Measurements from ENCODE around the gene DNAH14. TPM values are rescaled to one million over a fixed set of nuclear protein-coding genes. Genes with fewer than 3 reads are reported as not detected.
"Not testable (repeated sequence)": the region's sequence is repeated elsewhere in the genome, so short reads cannot be mapped to it uniquely, and the experiment has no call there.

The DNAH14 gene
- polyA plus RNA-seq, 4 donors = 15.2 to 21.3 (median 17.4) TPM

DNA sequence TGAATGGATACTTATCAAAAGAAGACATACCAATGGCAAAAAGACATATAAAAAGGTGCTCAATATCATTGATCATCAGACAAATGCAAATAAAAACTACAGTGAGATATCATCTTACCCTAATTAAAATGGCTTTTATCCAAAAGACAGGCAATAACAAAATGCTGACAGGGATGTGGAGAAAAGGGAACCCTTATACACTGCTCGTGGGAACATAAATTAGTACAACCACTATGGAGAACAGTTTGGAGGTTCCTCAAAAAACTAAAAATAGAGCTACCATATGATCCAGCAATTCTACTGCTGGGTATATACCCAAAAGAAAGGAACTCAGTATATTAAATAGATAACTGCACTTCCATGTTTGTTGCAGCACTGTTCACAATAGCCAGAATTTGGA is 400.5 kb downstream of the DNAH14 start:
- not testable (repeated sequence) for DNase-seq (ENCODE audit: low read depth in 4 of 4, low spot score in 3 of 4)

DNA sequence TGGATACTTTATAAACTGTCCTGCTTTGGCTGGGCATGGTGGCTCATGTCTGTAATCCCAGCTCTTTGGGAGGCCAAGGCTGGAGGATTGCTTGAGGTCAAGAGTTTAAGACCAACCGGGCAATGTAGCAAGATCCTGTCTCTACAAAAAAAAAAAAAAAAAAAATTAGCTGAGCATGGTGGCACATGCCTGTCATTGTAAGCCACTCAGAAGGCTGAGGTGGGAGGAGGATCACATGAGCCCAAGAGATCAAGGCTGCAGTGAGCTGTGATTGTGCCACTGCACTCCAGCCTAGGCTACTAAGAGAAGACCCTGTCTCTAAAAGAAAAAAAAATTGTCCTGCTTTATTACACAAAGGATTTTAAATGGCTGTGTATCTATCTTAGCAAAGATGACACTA is 403.2 kb downstream of the DNAH14 start:
- DNase-seq (ENCODE audit: low read depth in 4 of 4, low spot score in 3 of 4) = no peak

DNA sequence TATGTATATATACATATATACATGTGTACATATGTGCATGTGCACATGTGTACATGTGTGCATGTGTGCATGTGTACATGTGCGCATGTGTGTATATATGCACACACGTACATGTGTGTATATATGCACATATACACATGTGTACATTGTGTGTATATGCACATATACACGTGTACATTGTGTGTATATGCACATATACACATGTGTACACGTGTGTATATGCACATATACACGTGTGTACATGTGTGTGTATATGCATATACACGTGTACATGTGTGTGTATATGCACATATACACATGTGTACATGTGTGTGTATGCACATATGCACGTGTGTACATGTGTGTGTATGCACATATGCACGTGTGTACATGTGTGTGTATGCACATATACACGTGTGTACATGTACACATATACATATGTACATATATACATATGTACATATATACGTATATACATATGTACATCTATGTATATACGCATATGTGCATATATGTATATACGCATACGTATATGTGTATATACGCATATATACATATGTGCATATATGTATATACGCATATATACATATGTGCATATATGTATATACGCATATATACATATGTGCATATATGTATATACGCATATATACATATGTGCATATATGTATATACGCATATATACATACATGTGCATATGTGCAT is 405.8 kb downstream of the DNAH14 start:
- DNase-seq (ENCODE audit: low read depth in 4 of 4, low spot score in 3 of 4) = not testable (repeated sequence)

DNA sequence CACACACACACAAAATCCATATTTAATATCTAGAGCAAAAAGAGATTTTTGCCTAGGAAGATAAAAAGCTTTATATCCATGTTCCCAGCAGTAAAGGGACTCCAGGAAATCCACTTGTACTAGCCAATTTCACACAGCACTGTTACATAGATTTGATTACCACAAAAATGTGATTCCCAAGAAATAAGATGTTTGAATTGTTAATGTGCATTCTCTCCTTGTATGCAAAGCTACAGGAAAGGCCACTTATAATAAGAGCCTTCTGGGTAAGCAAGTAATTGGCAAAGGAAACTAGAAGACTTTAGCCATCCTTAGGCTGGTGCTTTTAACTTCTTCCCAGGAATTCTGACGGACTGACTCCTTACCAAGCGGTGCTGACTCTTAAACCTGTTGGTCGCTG is 409.1 kb downstream of the DNAH14 start:
- no peak for DNase-seq (ENCODE audit: low read depth in 4 of 4, low spot score in 3 of 4)

DNA sequence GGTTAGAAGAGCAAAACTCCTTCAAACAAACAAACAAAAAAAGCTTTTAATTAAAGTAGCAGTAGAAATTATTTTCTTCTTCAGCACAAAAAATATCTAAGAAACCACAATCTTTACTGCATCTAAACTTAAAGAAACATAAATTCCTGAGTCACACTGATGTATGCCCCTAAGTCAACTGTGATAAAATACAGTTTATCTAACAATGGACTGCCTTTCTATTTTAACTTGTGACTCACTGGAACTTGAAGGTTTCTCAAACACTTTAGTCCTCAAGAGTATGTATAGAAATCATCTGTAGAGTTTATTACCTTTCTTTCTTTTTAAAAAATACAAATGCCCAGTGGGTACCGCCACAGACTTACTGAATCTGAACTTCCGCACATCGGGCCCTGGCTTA is 412.2 kb downstream of the DNAH14 start:
- DNase-seq (ENCODE audit: low read depth in 4 of 4, low spot score in 3 of 4) = no peak

DNA sequence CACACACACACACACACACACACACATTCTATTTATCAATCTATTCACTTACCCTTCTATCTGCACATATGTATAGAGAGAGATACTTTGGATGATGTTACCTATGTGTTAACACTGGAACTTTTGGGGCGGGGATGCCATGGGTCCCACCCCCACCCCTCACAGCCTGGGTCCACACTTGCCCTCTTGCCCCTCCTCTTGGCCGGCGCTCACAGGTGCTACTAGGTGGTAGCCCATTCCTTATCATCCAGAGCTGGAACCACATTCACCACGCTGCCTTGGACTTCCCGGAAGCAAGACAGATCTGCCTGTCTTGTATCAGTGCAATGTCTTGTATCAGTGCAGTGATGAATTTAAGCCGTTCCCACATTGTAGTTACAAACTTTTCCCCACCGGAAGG is 413.2 kb downstream of the DNAH14 start:
- no peak for DNase-seq (ENCODE audit: low read depth in 4 of 4, low spot score in 3 of 4)

DNA sequence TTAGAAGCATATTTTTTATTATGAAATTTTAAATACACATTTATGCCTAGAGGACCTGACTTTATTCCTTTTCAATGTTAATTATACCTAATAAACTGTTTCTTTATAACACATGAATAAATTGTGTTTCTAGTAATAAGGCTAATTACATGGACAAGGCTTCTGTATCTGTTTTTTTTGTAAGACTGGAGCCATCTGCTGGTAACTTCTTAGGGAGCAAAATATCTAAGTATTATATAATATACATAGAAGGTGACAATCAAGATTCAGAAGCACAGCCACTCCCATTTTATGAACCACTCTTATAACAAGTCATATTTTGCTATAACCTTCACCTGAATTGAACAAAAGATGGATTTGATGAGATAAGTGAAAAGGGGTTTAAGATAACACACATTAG is 414.1 kb downstream of the DNAH14 start:
- no peak for DNase-seq (ENCODE audit: low read depth in 4 of 4, low spot score in 3 of 4)

DNA sequence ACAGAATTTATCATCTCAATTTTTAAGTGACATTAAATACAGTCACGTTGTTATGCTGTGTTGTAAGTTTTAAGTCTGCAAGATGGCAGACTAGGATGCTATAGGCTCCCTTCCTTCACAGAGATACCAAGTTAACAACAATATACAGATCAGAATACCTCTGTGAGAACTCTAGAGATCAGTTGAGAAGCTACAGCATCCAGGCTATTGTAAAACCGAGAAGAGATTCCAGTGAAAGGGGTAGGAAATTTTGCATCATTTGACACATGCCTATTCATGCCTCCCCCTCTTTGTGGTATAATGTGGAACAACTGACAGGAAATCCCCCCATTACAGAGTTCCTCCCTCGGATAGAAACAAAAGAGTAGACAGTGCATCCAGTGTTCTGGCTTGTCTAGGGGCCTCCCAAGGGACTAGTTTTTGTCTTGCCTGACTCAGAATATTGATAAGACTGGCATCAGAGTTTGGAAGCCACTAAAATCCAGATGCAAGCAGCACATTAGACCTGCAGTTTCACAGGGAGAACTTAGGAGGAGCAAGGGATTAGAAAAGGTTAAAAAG is 417.7 kb downstream of the DNAH14 start:
- no peak for DNase-seq (ENCODE audit: low read depth in 4 of 4, low spot score in 3 of 4)

DNA sequence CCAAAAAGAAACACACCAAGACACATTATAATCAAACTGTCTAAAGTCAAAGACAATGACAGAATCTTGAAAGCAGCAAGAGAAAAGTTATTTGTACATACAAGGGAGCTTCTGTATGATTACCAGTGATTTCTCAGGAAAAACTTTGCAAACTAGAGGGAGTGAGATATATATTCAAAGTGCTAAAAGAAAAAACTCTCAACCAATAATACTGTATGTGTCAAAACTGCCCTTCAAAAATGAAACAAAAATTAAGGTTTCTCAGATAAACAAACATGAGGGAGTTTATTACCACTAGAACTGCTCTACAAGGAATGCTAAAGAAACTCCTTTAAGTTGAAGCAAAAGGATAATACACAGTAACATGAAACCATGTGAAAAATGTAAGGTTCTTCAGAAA is 418.9 kb downstream of the DNAH14 start:
- DNase-seq (ENCODE audit: low read depth in 4 of 4, low spot score in 3 of 4) = no peak

DNA sequence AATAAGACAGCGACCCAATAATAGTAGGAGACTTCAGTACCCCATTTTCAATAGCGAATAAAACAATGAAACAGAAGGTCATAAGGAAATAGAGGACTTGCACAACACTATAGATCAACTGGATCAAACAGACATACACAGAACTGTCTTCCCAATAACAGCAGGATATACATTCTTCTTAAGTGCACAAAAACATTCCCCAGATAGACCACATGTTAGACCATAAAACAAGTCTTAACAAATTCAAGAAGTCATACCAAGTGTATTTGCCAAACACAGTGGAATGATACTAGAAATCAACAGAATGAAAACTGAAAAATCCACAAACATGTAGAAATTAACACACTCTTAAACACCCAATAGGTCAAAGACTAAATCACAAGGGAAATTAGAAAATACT is 420.4 kb downstream of the DNAH14 start:
- DNase-seq (ENCODE audit: low read depth in 4 of 4, low spot score in 3 of 4) = no peak

DNA sequence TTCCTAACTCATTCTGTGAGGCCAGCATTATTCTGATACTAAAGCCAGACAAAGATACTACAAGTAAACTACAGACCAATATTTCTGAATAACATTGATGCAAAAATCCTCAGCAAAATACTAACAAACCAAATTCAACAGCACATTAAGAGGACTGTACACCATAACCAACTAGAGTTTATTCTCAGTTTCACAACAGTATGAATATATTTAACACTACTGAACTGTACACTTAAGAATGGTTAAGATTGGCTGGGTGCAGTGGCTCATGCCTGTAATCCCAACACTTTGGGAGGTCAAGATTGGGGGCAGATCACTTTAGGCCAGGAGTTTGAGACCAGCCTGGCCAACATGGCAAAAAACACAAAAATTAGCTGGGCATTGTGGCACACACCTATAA is 421.4 kb downstream of the DNAH14 start:
- DNase-seq (ENCODE audit: low read depth in 4 of 4, low spot score in 3 of 4) = no peak

DNA sequence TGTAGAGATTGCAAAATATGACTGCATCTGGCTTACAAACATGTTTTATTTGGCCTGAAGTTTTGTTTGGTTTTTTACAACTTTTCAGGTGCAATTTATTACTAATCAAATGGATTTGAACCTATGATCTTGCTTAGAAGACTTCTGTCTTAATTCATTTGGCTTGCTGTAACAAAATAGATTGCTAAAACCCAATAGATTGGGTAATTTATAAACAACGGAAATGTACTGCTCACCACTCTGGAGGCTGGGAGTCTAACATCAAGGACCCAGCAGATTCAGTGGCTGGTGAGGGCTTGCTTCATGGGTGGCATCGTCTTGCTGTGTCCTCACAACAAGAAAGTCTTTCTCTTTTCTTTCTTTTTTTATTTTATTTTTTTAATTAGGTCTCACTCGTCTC is 425.4 kb downstream of the DNAH14 start:
- DNase-seq (ENCODE audit: low read depth in 4 of 4, low spot score in 3 of 4) = no peak

DNA sequence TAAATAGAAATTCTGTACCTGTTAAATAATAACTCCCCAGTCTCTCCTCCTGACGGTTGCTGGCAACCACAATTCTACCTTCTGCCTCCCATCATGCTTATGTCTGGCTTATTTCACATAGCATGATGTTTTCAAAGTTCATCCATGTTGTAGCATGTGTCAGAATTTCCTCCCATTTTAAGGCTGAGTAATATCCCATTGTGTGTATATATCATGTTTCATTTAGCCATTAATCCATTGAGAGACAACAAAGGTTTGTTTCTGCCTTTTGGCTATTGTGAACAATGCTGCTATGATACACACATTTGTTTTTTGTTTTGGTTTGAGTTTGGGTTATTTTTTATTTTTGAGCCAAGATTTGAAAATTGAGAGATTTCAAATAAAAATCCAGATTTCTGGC is 426.4 kb downstream of the DNAH14 start:
- DNase-seq (ENCODE audit: low read depth in 4 of 4, low spot score in 3 of 4) = no peak

DNA sequence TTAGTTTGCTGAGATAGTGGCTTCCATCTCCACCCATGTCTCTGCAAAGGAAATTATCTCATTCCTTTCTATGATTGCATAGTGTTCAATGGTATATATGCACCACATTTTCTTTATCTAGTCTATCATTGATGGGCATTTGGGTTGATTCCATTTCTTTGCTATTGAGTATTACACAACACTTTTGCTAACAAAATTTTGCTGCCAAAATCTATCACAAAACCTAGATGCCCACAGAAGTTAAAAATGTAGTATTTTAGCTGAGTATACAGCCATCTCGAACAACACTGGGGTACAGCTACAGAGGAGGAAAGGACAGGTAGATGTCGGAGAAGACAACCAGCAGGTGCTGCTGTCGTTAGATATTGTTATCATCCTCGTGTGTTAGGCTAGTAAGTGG is 430.6 kb downstream of the DNAH14 start:
- no peak for DNase-seq (ENCODE audit: low read depth in 4 of 4, low spot score in 3 of 4)

DNA sequence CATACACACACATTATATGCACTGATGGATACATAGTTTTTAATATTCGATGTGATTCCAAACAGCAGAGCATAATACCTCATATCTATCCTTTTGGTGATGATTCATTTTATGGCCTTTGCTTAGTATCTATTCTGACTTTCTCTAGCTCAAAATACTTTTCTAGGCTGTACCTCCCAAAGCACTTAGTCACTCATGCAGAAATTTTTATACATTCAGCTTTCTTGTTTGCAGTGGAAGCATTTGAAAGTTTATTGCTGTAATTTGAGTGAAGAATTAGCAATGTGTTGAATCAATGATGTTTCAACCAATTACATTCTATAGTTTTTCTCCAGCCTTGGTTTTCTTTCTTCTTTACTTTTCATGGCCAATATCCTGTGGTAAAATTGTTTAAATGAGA is 431.7 kb downstream of the DNAH14 start:
- DNase-seq (ENCODE audit: low read depth in 4 of 4, low spot score in 3 of 4) = no peak

DNA sequence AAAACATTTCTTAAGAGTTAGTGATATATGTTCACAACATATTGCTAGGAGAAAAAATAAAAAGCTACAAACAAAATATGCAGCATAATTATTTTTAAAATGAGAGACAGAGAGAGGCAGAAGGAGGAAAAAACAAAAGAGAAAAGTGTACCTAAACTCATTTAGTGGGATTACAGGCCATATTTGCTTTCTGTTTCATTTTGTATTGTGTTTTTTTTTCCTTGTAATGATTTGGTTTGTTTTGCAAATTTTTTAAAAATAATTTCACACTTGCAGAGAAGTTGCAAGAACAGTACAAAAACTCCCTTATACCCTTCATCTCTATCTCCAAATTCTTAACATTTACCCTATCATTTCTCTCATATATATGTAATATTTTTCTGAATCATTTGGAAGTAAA is 433.3 kb downstream of the DNAH14 start:
- no peak for DNase-seq (ENCODE audit: low read depth in 4 of 4, low spot score in 3 of 4)

DNA sequence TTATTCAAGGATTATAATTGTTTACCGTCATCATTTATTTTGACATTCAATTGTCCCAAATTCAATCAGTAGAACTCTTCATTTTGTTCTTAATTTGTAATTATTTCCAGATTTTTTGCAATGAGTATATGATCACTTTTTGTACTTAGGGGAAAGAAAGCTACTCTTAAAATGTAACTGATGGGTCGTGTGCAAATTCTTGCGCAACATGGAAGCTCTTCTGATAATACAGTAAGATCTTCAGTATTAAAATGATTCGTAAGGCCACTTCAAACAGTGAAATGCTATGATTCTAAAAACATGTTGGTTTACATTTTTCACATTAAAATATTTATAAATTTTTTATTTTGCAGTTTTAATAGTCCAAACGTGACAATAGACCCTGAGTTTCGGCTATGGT is 435.0 kb downstream of the DNAH14 start:
- DNase-seq (ENCODE audit: low read depth in 4 of 4, low spot score in 3 of 4) = no peak

DNA sequence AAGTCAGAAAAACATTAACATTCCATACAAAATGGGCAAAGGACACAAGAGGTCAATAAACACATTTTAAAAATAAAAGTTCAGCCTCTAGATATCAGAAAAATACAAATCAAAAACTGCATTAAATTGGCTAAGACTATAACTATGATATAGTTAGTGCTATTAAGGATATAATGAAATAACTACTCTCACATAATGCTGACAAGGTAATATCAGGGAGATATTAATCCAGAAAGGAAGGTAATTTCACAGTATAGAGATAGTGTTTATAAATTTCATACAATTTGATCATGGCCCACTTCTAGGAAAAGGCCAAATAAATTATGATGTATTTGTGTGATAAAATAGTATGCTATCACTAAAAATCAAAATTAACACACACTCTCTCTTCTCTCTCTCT is 436.5 kb downstream of the DNAH14 start:
- no peak for DNase-seq (ENCODE audit: low read depth in 4 of 4, low spot score in 3 of 4)

DNA sequence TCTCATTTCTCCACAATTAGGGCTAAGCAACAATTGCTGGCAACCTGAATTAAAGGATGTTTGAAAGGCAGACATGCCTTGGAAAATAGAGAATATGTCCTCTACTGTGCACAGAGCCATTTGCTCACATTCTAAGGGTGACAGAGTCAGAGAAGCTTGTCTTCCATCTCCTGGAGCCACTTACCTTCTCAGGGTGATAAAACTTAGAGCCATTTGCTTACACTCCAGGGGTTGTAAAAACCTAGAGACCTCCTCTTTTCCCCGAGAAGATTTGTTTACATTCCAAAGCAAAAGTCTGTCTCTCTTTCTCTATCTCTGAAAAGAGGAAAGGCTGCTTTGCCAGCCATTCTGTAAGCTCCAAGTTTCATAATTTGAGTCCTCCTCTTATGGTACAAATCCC is 437.1 kb downstream of the DNAH14 start:
- DNase-seq (ENCODE audit: low read depth in 4 of 4, low spot score in 3 of 4) = no peak

DNA sequence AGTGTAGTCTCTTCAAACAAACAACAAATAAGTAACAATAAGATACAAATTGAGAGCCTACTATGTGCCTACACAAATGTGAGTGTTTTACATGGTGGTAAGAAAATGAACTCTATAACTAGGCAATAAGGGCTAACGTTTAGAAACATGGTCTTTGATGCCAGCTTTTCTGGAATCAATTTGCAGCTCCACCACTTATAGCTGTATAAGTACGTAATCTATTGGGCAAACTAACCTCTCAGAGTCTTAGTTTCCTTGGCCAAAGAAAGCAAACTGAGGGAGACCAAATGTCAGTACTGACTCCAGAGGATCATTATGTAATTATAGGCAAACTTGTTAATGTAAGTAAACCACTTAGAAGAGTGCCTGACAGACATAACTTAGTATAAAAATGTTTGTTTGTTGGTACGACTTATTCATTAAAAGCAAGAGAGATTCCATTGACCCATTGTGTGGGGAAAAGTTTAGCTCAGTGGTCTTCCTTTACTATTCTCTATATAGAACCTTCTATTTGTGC is 438.6 kb downstream of the DNAH14 start:
- no peak for DNase-seq (ENCODE audit: low read depth in 4 of 4, low spot score in 3 of 4)

DNA sequence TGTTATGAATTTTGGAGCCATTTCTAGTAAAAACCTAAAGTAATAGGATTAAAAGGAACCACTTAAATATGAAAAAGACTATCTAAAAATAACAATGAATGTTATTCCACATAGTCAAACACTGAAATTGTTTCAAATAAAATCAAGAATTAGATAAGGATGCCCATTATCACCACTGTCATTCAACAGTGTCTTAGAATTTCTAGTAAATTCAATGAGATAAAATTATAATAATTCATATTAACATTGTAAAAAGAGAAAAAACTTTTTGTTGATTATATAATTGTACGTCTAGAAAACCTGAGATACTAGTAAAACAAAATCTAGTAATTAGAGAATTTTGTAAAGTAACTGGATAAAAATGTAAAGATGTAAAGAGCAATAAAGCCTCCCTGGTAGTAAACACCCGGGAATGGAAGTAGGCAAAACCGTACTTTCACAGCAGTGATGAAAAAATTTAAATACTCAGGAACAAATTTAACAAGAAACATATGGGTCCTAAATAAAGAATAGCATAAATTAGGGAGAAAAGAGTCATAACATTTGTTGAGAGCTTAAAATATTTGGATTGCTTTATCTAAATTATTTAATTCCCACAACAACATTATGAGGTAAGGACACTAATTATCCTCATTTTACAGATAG is 442.0 kb downstream of the DNAH14 start:
- no peak for DNase-seq (ENCODE audit: low read depth in 4 of 4, low spot score in 3 of 4)

DNA sequence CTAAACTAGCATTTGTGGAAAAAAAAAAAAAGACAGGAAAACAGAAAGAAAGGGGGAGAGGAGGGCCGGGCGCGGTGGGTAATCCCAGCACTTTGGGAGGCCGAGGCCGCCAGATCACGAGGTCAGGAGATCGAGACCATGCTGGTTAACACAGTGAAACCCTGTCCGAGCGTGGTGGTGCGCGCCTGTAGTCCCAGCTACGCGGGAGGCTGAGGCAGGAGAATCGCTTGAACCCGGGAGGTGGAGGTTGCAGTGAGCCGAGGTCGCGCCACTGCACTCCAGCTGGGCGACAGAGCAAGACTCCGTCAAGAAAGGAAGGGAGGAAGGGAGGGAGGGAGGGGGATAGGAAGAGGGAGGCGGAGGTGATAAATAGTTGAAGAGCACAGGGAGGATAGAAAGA is 443.7 kb downstream of the DNAH14 start:
- DNase-seq (ENCODE audit: low read depth in 4 of 4, low spot score in 3 of 4) = no peak

All from left renal pelvis (tissue), 4 donors.